Hematopoietic multipotent progenitor cell treated with erythropoietin and hydrocortisone succinate and interleukin-3 and kit ligand, for 17 days (in vitro differentiated cells): ENCODE results near the gene AVP.

Experiments used
- DNase-seq: peaks from one replicate; pipeline ENCODE4 v3.0.0-alpha.2; 2015; ENCODE audit warnings: low spot score

Gene AVP

GRCh38 chr20:3109350-3110302 lies 25.1 kb upstream of the AVP start:
- no peak for DNase-seq

- DNase-seq, result no peak
Observed at GRCh38 chr20:3107464-3108025, 23.0 kb upstream of the AVP start.

GRCh38 chr20:3106658-3107463 lies 22.3 kb upstream of the AVP start:
- DNase-seq, result no peak

- DNase-seq, result no peak
Observed at GRCh38 chr20:3106185-3106584, 21.7 kb upstream of the AVP start.

GRCh38 chr20:3105256-3106137 lies 21.0 kb upstream of the AVP start:
- no peak for DNase-seq

DNA sequence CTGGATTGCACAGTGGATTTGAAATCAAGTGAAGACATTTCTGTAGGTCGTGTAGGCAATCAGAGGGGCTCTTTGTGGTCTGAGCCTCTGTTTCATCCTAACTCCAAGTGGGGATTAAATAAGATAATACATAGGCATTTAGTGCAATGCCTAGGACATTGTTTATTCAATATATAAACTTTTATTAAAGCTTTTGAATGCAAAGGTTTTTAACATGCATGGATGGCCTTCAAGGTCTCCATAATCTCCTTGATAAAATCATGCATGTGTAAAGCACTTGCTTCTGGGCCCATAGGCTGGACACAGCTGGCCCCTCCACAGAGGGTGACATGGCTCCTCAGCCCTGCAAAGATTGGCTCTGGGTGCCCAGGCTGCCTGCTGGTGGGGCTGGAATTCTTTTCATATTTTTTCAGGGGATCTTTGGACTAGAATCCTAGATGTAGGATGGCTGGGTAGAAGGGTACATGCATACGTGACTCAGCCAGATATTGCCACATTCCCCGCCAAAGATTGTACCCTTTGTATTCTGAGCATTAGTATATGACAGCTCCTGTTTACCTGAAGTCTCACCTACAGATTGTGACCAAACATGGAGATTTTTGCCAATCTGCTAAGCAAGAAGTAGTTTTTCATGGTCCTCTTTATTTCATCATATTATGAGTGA lies 19.0 kb upstream of the AVP start:
- DNase-seq, result no peak

- no peak for DNase-seq
Observed at GRCh38 chr20:3102575-3103368, 18.2 kb upstream of the AVP start.

GRCh38 chr20:3101737-3102574 lies 17.4 kb upstream of the AVP start:
- no peak for DNase-seq

DNA sequence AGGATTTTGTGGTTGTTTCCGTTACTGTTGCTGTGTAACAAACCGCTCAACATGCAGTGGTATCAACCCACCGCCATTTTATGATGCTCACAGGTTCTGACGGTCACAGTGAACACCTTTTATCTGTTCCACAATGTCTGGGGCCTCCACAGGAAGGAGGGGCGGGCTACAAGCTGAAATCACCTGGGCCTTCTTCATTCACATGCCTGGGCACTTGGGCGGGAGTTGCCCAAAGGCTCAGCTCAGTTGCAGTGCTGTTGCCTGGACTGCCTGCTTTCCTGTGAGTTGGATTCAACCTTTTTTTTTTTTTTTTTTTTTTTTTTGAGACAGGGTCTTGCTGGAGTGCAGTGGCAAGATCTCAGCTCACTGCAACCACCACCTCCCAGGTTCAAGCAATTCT lies 16.7 kb upstream of the AVP start:
- no peak for DNase-seq

DNA sequence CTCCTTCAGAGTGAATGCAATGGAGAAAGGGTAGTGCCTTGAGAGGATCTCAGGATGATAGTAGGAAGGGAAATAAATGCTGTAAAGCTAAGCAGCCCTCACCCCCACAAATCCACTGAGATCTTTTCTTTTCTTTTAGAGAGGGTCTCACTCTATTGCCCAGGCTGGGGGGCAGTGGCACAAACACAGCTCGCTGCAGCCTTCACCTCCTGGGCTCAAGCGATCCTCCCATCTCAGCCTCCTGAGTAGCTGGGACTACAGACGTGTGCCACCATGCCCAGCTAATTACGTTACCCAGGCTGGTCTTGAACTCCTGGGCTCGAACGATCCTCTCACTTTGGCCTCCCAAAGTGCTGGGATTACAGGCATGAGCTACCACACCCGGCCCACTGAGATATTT lies 16.0 kb upstream of the AVP start:
- DNase-seq, result no peak

DNA sequence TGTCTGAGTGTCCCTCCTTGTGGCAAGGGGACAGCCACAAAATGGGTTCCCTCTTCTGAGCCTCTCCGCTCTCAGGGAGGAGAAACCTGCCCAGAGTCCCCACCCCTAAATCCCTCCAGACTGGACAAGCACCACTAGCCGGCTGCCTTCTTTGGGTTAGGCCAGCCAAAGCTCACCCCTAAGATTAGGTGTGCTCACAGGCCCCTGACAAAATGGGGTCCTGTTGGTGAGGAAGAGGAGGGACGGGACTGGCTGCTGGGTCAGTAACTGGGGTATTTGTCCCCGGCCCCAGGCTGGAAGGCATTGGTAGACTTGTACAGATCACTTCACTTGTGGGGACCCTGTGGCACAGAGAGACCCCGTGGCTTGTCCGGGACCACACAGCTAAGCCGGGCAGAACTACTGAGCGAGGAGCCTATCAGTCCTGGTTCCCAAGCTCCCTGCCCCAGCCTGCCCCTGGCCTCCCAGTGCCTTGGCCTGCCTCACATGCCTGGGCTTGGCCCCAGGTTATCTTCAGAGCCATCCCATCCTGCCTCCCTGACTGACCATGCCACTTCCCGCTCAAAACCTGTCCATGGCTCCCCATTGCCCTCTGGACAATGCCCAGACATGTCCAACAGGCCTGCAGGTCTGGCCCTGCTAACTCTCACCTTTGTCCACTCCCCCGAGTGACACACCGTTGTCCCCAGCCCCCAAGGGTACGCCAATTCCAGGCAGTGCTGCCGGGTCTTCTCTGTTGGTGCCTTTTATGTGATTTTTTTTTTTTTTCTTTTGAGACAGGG lies 10.5 kb upstream of the AVP start:
- no peak for DNase-seq

DNA sequence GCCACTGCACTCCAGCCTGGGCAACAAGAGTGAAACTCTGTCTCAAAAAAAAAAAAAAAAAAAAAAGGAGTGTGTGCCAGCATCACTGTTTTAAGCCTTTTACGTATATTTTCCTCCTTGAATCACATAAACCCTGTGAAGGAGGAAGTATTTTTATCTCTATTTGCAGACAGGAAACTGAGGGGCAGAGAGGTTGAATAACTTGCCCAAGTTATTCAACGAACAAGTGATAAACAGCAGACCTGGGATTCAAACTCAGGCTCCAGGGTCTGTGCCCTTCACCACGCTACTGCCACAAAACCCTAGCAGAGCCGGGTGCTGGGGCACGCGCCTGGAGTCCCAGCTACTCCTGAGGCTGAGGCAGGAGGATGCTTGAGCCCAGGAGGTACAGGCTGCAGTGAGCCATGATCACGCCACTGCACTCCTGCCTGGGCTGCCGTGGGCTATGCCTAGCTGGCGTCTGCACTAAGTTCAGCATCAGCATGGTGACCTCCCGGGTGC lies 9.4 kb upstream of the AVP start:
- DNase-seq, result no peak

DNA sequence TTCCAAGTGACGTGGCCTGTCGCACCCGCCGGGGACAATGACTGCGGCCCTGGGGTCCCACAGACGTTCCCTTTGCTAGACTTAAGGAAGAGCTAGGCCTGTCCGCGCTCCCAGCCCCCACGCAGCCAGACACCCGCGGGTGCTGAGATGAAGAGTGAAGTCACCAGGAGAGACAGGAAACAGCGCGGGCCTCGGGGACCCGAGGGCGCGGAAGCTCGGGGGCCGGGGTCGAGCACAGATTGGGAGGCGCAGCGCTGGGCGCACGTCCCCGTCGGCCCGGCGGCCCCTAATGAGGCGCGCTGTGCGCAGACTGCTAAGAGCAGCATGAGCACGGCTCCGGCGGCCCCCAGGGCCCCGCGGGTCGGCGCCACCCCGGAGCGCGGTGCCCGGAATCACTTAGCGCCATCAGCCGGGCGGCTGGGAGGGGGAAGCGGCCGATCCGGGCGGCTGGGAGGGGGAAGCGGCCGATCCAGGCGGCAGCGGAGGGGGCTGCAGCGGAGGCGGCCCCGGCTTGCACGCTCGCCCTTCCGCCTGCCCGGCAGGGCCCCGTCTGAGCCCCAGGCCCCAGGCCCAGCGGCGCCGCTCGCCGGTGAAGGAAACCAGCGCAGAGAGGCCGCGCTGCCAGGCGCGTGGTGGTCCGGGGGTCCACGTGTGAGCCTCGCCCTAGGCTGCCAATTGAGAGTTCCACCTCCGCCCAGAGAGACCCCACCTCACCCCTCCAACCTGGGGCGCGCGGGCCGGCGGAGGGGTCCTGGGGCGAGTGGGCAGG lies 8.3 kb upstream of the AVP start:
- no peak for DNase-seq

GRCh38 chr20:3090565-3090964 lies 6.0 kb upstream of the AVP start:
- DNase-seq, result no peak

GRCh38 chr20:3088031-3088430 lies 3.5 kb upstream of the AVP start:
- DNase-seq, result no peak

DNA sequence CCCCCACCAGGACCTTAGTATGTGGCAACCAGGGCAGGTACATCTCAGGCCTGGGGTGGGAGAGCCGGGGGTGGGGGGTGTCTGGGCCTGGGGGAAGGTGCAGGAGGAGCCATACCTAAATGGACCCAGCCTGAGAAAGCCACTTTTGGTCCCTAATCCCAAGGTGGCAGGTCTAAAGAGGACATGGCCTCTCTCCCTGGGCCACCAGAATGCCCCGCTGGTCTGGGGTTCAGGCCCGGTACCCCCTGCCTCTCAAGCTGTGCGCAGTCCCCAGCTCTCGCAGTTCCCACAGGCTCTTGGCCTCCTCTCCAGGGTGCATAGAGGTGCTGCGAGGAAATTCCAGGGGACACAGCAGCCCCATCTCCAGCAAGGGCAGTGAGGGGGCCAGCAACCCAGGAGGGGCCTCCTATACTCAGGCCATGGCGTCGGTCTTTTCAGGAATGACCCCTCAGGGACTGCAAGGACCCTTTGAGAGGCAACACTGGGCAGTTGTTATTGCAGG lies 1.1 kb upstream of the AVP start:
- DNase-seq, result no peak

DNA sequence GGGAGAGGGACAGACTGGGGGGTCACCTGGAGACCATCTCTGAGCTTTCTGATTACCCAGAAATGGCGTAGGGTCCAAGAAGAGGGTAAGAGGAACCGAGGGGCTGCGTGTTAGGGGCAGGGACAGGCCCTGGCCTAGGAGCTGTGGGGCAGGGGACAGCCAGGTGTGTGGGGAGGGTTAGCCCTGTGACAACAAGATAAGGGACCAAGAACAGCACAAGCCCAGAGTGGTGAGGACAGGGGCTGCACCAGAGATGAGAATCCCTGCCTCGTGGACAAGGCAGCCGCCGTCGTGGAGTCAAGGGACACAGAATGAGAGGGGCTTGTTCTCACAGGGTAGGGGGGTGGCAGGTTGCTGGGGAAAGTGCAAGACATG lies 449 bp upstream of the AVP start:
- no peak for DNase-seq
